DMS153 treated with DMSO at 0.1 percent for 48 hours (cell line): ENCODE results near the gene EPHX1.

Experiments
- DNase-seq: peaks from one replicate; lab custom pipeline; 2025; ENCODE audit not compliant: unreplicated experiment; lab: John Stamatoyannopoulos, UW

The EPHX1 gene

GRCh38 chr1:225840713-225841112, 30.8 kb downstream of the EPHX1 start:
- no peak for DNase-seq

DNA sequence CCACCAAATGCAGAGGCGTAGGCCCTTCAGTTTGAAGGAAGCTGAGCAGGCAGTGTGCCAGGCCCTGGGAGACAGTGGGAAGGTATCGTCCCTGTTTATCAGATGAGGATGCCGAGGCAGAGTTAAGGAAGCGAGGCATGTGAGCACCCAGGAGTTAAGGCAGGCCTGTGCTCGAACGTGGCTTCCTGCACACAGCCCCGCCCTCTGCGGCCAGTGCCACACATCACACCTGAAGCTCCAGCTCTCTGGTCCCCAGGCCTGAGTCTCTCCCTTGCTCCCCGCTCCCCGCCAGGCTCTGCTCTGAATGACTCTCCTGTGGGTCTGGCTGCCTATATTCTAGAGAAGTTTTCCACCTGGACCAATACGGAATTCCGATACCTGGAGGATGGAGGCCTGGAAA, 32.1 kb downstream of the EPHX1 start:
- no peak for DNase-seq

GRCh38 chr1:225842788-225843425, 33.0 kb downstream of the EPHX1 start:
- DNase-seq: no peak

- DNase-seq: no peak
Measured at GRCh38 chr1:225843426-225843795, 33.5 kb downstream of the EPHX1 start.

DNA sequence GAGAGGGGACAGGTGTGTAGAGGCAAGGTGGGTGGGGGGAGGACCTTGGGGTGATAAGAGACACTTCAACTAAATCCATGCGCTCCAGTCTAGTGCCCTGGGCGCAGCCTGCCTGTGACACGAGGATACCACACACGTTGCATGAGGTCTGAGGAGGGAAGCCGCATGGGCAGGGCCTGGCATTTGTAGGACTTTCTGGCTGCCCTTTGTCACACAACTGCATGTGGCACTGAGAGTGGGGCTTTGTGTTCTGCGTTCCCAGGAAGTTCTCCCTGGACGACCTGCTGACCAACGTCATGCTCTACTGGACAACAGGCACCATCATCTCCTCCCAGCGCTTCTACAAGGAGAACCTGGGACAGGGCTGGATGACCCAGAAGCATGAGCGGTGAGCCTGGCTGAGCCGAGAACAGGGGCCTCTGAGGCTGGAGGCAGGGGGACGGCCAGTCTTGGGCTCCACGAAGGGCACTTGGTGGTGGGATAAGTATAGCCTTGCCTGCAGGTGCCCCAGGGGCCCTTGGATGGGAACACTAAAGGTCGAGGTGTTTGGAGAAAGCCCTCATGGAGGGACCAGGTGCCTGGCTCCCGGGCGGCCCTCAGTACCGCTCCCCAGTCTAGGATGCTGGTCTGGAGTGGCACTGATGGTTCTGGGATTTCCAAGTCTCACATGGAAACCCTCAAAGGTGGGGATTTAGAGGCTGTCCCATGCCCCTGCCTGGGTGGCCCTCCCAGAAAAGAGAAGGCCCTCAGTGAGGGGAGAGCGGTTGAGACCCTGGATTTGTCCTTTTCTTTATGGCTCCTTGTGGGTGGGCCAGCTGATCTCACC, 34.5 kb downstream of the EPHX1 start:
- DNase-seq: no peak

DNA sequence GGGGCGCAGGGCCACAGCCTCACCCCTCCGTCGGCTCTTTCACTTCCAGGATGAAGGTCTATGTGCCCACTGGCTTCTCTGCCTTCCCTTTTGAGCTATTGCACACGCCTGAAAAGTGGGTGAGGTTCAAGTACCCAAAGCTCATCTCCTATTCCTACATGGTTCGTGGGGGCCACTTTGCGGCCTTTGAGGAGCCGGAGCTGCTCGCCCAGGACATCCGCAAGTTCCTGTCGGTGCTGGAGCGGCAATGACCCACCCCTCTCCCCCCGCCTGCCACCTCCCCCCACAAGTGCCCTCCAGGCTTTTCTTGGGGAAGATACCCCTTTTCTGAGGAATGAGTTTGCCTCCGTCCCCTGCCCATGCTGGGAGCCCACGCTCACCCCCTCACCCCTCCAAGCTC, 35.2 kb downstream of the EPHX1 start:
- no peak for DNase-seq

DNA sequence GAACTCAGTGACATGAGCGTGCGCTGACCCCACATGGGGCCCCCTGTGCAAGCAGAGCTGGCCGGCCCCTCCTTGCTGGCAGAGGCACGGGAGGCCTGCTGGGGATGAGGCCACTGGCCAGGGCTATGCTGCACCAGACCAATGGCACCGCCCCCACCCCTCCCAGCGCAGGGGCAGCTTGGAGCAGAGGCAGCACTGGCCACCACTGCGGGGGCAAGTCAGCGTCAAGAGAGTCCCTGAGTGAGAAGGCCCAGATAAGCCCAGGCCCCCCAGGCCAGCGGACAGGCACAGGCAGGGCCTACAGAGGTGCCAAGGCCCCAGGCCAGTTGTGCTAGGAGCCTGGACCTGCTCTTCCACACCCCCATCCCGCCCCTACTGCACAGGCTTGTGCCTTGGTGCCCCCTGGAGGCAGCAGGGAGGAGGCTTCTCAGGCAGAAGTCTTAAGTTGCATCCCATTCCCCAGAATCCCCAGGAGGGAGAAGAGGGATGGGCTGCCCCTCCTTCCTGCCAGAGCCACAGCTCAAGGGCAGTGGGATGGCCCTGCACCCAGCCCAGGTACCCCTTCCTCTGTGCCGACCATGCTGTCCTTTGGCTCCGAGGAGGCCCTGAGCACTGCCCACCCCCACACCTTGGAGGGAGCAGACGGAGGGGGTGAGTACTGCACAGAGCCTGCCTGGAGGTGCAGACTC, 35.8 kb downstream of the EPHX1 start:
- no peak for DNase-seq

GRCh38 chr1:225846331-225847310, 36.7 kb downstream of the EPHX1 start:
- no peak for DNase-seq

- peak; percentile 92 for DNase-seq
Measured at GRCh38 chr1:225847610-225848009, 37.7 kb downstream of the EPHX1 start.

DNA sequence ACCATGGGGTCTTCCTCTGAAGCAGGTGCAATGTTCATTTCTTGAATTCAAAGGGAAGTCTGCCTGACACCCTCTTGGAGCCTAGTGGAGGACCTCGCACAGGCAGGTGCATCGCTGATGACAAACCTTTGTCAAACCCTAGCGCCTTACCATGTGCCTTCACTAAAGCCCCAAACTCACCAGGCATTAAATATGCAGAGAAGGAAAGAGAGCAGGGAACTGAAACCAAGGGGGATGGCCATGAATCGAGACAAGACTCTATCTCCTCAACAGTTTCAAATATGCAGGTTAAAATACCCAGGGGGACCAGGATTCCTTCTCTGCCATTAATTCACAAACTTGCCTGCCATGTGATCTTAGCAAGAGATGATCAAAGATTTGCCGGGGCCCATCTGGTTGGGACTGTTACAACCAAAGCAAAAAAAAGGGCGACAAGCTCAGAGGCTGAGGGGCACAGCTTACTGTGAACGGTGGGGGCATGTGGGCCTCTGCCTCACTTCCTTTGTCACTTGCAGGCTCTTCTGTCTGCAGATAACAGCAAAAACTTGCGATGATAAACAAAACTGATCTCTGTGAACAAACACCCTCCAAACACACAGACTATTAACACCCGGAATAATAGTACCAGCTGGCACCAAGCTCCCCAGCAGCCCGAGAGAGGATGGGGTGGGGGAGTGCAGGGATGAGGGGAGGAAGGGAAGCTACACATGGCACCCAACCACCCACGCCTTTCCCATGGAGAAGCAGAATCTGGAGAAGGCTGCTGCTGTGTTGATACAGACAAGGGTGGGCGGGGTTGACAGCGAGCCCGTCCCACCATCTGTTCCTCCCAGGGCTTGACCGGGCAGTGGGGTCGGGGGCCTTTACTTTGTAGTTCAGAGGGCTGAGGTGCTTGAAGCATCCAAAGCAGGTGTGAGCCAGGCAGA, 38.4 kb downstream of the EPHX1 start:
- DNase-seq: peak; percentile 69

DNA sequence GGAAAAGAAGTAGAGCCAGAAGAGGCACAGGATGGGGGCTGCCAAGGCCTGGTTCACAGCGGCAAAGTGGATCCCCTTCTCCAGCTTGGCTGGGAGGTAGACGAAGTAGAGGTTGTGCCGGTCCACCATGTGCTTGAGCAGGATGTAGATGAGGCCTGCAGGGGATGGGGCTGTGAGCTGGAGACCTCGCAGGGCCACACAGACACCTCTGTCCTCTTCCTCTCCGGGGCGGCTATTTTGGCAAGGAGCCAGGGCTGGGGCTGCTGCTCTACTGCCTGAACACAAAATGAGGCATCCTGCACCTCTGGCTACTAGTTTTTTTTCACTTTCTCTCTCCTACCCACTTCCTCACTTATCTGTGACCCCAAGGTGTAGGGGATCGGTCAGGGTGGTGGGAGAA, 40.0 kb downstream of the EPHX1 start:
- no peak for DNase-seq

DNA sequence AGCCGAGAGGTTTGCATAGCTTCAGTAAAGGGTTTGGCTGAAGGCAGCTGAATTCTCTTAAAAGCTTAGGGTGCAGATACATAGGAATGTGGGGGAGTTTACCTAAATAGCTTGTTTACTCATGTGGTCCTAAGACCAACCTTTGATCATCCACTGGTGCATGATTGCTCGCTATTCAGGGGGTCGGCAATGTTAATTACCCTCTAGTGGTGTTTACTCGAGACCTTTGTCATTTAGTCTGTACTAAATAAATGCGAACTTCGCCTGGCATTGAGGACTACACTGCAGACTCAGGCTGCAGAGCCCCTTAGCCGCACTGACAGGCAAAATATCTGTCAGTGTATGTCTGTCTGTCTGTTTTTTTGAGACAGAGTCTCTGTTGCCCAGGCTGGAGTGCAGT, 40.4 kb downstream of the EPHX1 start:
- no peak for DNase-seq

GRCh38 chr1:225851805-225852204, 41.9 kb downstream of the EPHX1 start:
- no peak for DNase-seq

DNA sequence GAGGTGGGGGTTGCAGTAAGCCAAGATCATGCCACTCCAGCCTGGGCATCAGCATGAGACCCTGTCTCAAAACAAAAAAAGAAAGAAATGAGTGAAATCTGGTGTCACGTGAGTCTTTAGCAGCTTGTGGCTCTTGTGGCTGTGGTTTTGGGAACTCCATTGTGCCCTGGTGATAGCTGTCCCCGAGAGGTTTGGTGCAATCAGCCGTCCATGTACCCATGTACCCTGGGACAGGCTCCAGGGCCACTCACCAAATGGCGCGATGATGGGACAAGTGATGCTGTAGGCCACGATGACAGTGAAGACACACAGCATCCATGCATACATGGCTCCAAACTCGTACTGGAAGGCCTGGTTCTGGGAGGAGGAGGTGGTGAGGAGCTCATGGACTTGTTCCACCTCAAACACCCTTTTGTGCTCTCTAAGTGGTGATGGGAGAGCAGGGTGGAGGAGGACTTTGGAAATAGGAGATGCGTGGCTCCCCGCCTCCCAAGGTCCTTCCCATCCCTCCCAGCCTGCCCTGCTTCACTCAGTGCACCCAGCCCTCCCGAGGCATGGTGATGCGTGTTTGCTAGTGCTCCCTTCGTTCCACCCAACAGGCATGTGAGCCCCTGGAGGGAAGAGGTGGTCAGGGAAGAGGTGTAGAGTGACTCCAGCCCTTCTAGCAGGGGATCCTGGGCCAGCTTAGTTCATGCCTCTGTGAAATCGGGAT, 42.6 kb downstream of the EPHX1 start:
- no peak for DNase-seq

DNA sequence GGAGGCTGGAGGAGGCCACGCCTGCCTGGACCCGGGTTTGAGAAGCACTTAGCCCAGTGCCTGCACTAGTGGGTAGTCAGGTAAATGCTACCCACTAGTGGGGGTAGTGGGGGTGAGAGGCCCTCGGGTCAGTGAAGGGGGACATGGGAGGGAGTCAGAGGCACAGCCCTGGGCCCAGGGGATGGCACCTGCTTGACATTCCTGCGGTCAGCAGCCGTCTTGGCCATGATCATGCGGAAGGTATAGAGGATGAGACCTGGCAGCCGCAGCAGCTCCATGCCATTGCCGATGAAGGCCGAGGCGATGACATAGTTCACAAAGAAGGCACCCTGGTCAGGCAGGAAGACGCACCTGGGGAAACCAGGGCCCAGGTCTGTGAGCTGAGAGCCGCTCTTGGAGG, 43.5 kb downstream of the EPHX1 start:
- DNase-seq: no peak

DNA sequence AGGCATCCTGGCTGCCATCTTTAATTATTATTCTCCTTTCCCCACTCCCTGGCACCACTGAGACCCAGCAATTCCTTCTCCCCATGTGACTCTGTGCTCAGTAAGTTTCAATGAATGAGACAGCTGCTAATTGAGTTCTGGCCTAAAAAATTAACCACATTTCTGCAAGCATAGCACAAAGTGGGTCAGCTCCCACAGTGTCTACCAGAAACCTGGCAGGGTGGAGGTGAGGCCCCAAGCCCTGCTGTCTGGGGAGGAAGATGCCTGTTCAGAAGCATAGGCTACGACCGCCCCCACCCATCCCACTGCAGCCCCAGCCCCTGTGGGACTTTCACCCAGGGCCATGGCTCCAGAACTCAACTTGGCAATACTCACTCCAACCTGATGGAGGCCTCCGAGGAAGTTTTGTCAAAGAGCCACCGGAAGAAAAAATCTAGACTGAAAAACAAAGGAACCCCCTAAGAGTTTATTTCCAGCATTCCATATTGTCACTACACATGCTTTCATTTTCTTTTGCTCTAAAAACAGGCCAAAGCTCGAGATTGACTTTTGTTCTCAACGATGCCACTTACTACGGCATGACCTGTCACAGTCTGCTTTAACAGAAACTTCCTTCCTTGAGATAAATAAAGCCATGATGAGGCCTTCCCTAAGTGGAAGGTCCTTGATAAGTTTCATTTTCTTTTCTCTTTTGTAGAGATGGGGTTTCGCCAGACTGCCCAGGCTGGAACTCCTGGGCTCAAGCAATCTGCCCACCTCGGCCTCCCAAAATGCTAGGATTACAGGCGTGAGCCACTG, 45.8 kb downstream of the EPHX1 start:
- DNase-seq: no peak

GRCh38 chr1:225857256-225857655, 47.3 kb downstream of the EPHX1 start:
- DNase-seq: no peak

DNA sequence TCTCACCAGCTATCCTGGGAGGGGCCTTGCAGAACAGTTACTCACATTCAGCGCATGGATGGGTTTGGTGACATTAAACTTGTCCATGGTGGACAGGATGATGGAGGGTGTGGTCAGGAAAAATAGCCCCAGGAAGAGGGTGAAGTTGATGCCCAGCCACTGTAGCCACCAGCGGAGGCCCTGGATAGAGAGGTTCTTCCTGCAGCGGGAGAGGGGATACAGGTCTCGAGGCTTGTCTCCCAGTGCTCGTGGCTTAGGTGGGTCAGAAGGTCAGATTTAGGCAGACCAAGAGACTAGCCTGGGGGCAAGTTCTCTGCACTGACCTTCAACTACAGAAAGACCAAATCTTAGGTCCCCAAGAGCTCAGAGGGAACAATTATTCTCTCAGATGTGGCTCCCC, 49.2 kb downstream of the EPHX1 start:
- DNase-seq: no peak

- no peak for DNase-seq
Measured at GRCh38 chr1:225860107-225860506, 50.2 kb downstream of the EPHX1 start.
